B cell (primary cell): ENCODE results near the gene RTL5. TPM values are rescaled to one million over a fixed set of nuclear protein-coding genes. Genes with fewer than 3 reads are reported as not detected.
A peak's percentile ranks its signal among the peaks of the same experiment; 100 is the strongest.

Source experiments
- ATAC-seq: fragments of 200-7000 bp; cut with Tn5 transposase; one replicate; pipeline ENCODE4 v1.10.0; 2021; ENCODE audit warnings: low read depth, mild to moderate bottlenecking, moderate number of reproducible peaks, moderate library complexity
- CTCF ChIA-PET: fragments of 350-600 bp; sonication (Branson Sonifier 250); formaldehyde crosslinking; loops from one replicate; lab custom pipeline; 2021; ENCODE audit warnings: antibody characterized with exemption, inconsistent platforms; lab: Charles Lee
- POLR2A ChIA-PET: fragments of 350-600 bp; sonication (Branson Sonifier 250); formaldehyde crosslinking; loops from one replicate; lab custom pipeline; 2021; ENCODE audit warnings: antibody characterized with exemption; lab: Charles Lee
- DNase-seq: peaks from one replicate; pipeline ENCODE4 v3.0.0; 2013
- H2AFZ ChIP-seq: 2 replicates; pipeline ENCODE4 v1.6.1; 2012; ENCODE audit warnings: mild to moderate bottlenecking, low read depth, low read length; ENCODE audit not compliant: insufficient read depth, poor library complexity, severe bottlenecking
- H3K27ac ChIP-seq, 2 donors: 1 replicate in 1 of 2; 2 replicates in 1 of 2; pipeline ENCODE4 v1.5.1; 2012 to 2013; ENCODE audit warnings: low read length in 2 of 2, mild to moderate bottlenecking in 2 of 2, moderate library complexity in 1 of 2
- H3K27me3 ChIP-seq, 4 experiments: fragments of 200-600 bp in 1 of 4; sonication (generic) in 1 of 4; replicated peaks in 1 of 4; 1 replicate in 2 of 4; 2 replicates in 2 of 4; pipeline versions ENCODE4 v1.6.1 to v1.7.0; 2013 to 2016; ENCODE audit warnings: low read length in 3 of 4, mild to moderate bottlenecking in 2 of 4, mixed read lengths in 1 of 4, moderate library complexity in 1 of 4; ENCODE audit not compliant: insufficient read depth in 4 of 4, control insufficient read depth in 3 of 4; ENCODE audit errors: control extremely low read depth in 1 of 4
- H3K36me3 ChIP-seq, 2 experiments: replicated peaks in 1 of 2; 1 replicate in 1 of 2; 2 replicates in 1 of 2; pipeline versions ENCODE4 v1.6.1 to v1.7.1; 2013; ENCODE audit warnings: low read length in 1 of 2; ENCODE audit not compliant: insufficient read depth in 2 of 2, control insufficient read depth in 1 of 2; ENCODE audit errors: control extremely low read depth in 1 of 2, extremely low read depth in 1 of 2
- H3K4me1 ChIP-seq, 2 donors: fragments of 200-600 bp in 1 of 2; sonication (generic) in 1 of 2; 1 replicate in 1 of 2; 2 replicates in 1 of 2; pipeline versions ENCODE4 v1.5.1 to v1.6.1; 2013 to 2017; ENCODE audit warnings: low read length in 2 of 2; ENCODE audit not compliant: control insufficient read depth in 2 of 2, insufficient read depth in 2 of 2
- H3K4me2 ChIP-seq: replicated peaks from 2 replicates; pipeline ENCODE3; 2012; ENCODE audit warnings: mild to moderate bottlenecking, low read depth, low read length; ENCODE audit not compliant: poor library complexity, severe bottlenecking
- H3K4me3 ChIP-seq, 5 experiments: fragments of 200-600 bp in 1 of 5; sonication (generic) in 1 of 5; 1 replicate in 3 of 5; 2 replicates in 2 of 5; pipeline versions ENCODE4 v1.5.1 to v1.7.0; 2011 to 2016; ENCODE audit warnings: low read length in 4 of 5, mild to moderate bottlenecking in 4 of 5, low read depth in 2 of 5, control low read depth in 1 of 5, moderate library complexity in 1 of 5; ENCODE audit not compliant: insufficient read depth in 1 of 5; ENCODE audit errors: control extremely low read depth in 1 of 5, extremely low read depth in 1 of 5
- H3K79me2 ChIP-seq: fragments of 200-600 bp; sonication (generic); one replicate; pipeline ENCODE4 v1.6.0; 2016; ENCODE audit warnings: low read length; ENCODE audit not compliant: control insufficient read depth, insufficient read depth
- H3K9ac ChIP-seq: fragments of 200-600 bp; sonication (generic); 2 replicates; pipeline ENCODE4 v1.6.1; 2017; ENCODE audit warnings: mild to moderate bottlenecking, low read length, moderate library complexity
- H3K9me3 ChIP-seq, 3 donors: one replicate each; pipeline versions ENCODE4 v1.6.1 to v1.7.1; 2013; ENCODE audit warnings: low read length in 2 of 3; ENCODE audit not compliant: control insufficient read depth in 2 of 3, insufficient read depth in 1 of 3; ENCODE audit errors: control extremely low read depth in 1 of 3
- H4K20me1 ChIP-seq: 2 replicates; pipeline ENCODE4 v1.6.0; 2012; ENCODE audit warnings: mild to moderate bottlenecking, low read length; ENCODE audit not compliant: insufficient read depth, control insufficient read depth, poor library complexity, severe bottlenecking
- H3K27ac Mint-ChIP-seq: one replicate; pipeline ENCODE4 v1.8.0; 2021; ENCODE audit warnings: mixed read lengths
- H3K27me3 Mint-ChIP-seq: one replicate; pipeline ENCODE4 v1.8.0; 2021; ENCODE audit warnings: mixed read lengths
- H3K4me1 Mint-ChIP-seq: one replicate; pipeline ENCODE4 v1.8.0; 2021; ENCODE audit warnings: mixed read lengths
- H3K4me3 Mint-ChIP-seq: one replicate; pipeline ENCODE4 v1.8.0; 2021; ENCODE audit warnings: mixed read lengths
- H3K9me3 Mint-ChIP-seq: one replicate; pipeline ENCODE4 v1.8.0; 2022; ENCODE audit warnings: mixed read lengths; ENCODE audit not compliant: insufficient read depth
- CTCF ChIP-seq: fragments of 200-600 bp; IDR thresholded peaks from one replicate; pipeline ENCODE4 v1.8.0; 2022; ENCODE audit warnings: antibody characterized with exemption, mild to moderate bottlenecking
- EZH2 ChIP-seq: IDR thresholded peaks from 2 replicates; pipeline ENCODE4 v1.6.1; 2012; ENCODE audit warnings: borderline replicate concordance, low read depth, mild to moderate bottlenecking, moderate library complexity, low read length; ENCODE audit not compliant: insufficient read depth, poor library complexity, severe bottlenecking
- WGBS: methylation state at CpG from one replicate; pipeline ENCODE4 v1.1.5; 2013; ENCODE audit warnings: missing lambda C conversion rate; ENCODE audit not compliant: insufficient coverage; 5-methylcytosine and 5-hydroxymethylcytosine counted together
- intact Hi-C: fragments of 100-400 bp; cut with micrococcal nuclease; formaldehyde crosslinking; loops from one replicate; pipeline ENCODE4 v1.10.0; 2022
- polyA plus RNA-seq: library from polyadenylated mRNA; depleted of rRNA; stranded (reverse); fragments of >200 nt; gene quantifications from 2 replicates; pipeline ENCODE4 v1.2.3, GENCODE V29; 2012
- total RNA-seq, 2 donors: library from RNA; stranded (reverse); fragments of 120-200 nt in 1 of 2; gene quantifications; 1 replicate in 1 of 2; 2 replicates in 1 of 2; pipeline versions ENCODE4 v1.2.3 to v1.2.4, GENCODE V29; 2013 to 2022

RTL5 gene
- total and polyA plus RNA-seq, 2 donors (not counting 1 experiment from before 2014, with no cell fraction given), result 1.0 to 22.4 TPM

- CTCF ChIA-PET, result interaction anchor here (1.4 to 7.9 kb wide), 3 partner anchors 63 to 123 kb away, joined by 3 to 108 read pairs (median 83); no protein-coding TSS in a partner anchor
- H3K4me3 Mint-ChIP-seq, result no peak overlapping the region
These were observed 8.1 kb downstream of the RTL5 start for GRCh38 chrX:72123471-72124185.

More at GRCh38 chrX:72123471-72124185, 8.1 kb downstream of the RTL5 start:
- TF ChIP-seq EZH2 (no peak), CTCF (no peak)
- Histone ChIP-seq H3K4me2 (no peak overlapping the region), H3K27ac (no peak overlapping the region), H3K4me3 (no peak overlapping the region), H3K36me3 (no peaks in the 10 kb centered on the region), H3K79me2 (no peaks in the 10 kb centered on the region), H3K27me3 (peaks cover 0 to 4% (median 1%) of the 10 kb centered on the region in 4 experiments), H4K20me1 (no peaks in the 10 kb centered on the region), H2AFZ (no peak overlapping the region), H3K4me1 (peaks cover 18 to 39% of the 10 kb centered on the region in 2 donors), H3K9me3 (no peaks in the 10 kb centered on the region), H3K9ac (no peak overlapping the region)
- WGBS, result no CpG with 5 or more reads among the region's 11 CpGs
- POLR2A ChIA-PET, result no interaction called here
- intact Hi-C loops, result no loop called here
- peaks cover 4% of the 10 kb centered on the region for H3K27me3 Mint-ChIP-seq
- ATAC-seq, result no peak
- H3K4me1 Mint-ChIP-seq, result peaks cover 38% of the 10 kb centered on the region
- DNase-seq, result peak; percentile 20
- no peak overlapping the region for H3K27ac Mint-ChIP-seq
- H3K9me3 Mint-ChIP-seq, result no peaks in the 10 kb centered on the region
